Activated T-cell treated with anti-CD3 and anti-CD28 coated beads, Interleukin-2, amount 50 U/mL, for 24 hours (primary cell): ENCODE results near the gene PPARA.

Experiments used
- DNase-seq: peaks from one replicate; pipeline ENCODE4 v3.0.0-alpha.2; 2020
- H3K27ac Mint-ChIP-seq: 2 replicates; pipeline ENCODE4 v1.8.0; 2020; ENCODE audit warnings: mild to moderate bottlenecking, mixed read lengths
- H3K27me3 Mint-ChIP-seq: 2 replicates; pipeline ENCODE4 v1.8.0; 2020; ENCODE audit warnings: mixed read lengths
- H3K36me3 Mint-ChIP-seq: 2 replicates; pipeline ENCODE4 v1.8.0; 2020; ENCODE audit warnings: low read depth, mixed read lengths
- H3K4me1 Mint-ChIP-seq: 2 replicates; pipeline ENCODE4 v1.8.0; 2020; ENCODE audit warnings: low read depth, mixed read lengths
- H3K4me3 Mint-ChIP-seq: 2 replicates; pipeline ENCODE4 v1.8.0; 2020; ENCODE audit warnings: mild to moderate bottlenecking, moderate library complexity, mixed read lengths
- H3K9me3 Mint-ChIP-seq: 2 replicates; pipeline ENCODE4 v1.8.0; 2020; ENCODE audit warnings: mixed read lengths

Gene PPARA

DNA sequence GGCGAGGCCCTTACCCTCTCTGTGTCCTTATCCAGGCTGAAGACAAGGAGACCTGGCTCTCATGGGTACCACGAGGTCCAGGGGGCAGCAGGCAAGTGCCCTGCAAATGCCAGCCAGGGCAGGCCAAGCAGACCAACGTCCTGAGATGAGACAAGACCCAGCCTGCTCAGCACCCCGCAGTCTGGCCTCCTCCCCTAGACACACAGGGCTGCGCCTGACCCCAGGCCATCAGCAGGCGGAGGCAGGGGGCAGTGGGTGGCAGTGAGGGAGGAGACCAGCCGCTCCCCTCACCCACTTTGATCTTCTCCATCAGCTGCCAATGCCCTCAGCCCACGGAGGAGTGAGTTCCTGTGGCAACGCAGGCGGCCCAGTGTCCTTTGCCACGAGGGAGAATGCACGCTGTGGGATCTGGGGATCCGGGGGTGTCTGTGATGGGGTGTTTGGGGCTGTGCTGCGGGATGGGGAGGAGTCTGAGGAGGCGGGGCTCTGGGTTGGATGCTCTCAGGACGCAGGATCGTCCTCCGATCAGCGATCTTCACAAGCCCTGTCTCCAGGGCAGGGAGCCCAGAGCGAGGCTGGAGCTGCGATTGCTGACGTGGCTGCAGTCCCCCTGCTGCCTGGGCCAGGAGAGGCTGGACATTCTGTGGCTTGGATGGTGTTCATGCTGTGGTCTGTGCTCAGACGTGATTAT lies 30.5 kb upstream of the PPARA start:
- Mint-ChIP-seq H3K9me3 (no peaks in the 10 kb centered on the region), H3K36me3 (no peaks in the 10 kb centered on the region), H3K4me3 (no peak overlapping the region), H3K4me1 (peaks cover 3% of the 10 kb centered on the region), H3K27me3 (no peaks in the 10 kb centered on the region), H3K27ac (no peak overlapping the region)
- no peak for DNase-seq

DNA sequence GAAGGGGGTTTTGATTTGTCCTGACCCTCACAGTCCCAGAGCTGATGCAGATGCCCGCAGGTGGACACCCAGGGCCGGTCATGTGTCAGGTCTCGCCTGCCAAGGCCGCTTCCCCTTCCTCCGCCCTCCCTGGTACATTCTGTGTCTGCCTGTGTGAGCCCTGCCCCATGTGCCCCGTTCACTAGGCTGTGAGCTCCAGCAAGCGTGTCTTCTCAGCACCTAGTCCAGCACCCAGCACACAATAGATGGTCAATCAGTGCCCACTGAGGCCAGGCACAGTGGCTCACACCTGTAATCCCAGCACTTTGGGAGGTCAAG lies 29.9 kb upstream of the PPARA start:
- H3K4me1 Mint-ChIP-seq: peaks cover 3% of the 10 kb centered on the region
- H3K27ac Mint-ChIP-seq: no peak overlapping the region
- no peaks in the 10 kb centered on the region for H3K9me3 Mint-ChIP-seq
- no peak for DNase-seq
- H3K4me3 Mint-ChIP-seq: no peak overlapping the region
- no peaks in the 10 kb centered on the region for H3K36me3 Mint-ChIP-seq
- no peaks in the 10 kb centered on the region for H3K27me3 Mint-ChIP-seq

DNA sequence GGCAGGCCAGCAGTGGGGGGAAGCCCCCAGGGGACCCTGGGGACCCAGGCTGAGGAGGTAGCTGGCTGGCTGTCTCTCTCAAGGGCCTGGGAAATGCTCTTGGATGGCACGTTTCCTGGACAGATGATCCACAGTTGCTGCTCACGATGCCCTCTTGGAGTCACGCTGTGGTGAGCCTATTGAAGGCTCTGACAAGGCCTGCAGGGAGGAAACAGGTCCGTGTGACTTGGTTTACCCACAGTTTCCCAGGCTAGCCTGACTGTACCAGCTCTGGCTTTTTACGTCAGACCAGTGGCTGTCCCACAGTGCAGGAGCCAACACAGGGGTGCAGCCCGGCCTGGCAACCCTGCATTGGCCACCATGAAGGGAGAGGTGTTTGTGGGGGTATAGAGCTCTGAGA lies 29.2 kb upstream of the PPARA start:
- no peak for DNase-seq
- H3K27me3 Mint-ChIP-seq: no peaks in the 10 kb centered on the region
- no peaks in the 10 kb centered on the region for H3K9me3 Mint-ChIP-seq
- H3K4me3 Mint-ChIP-seq: no peak overlapping the region
- H3K36me3 Mint-ChIP-seq: no peaks in the 10 kb centered on the region
- no peak overlapping the region for H3K27ac Mint-ChIP-seq
- H3K4me1 Mint-ChIP-seq: peaks cover 3% of the 10 kb centered on the region

DNA sequence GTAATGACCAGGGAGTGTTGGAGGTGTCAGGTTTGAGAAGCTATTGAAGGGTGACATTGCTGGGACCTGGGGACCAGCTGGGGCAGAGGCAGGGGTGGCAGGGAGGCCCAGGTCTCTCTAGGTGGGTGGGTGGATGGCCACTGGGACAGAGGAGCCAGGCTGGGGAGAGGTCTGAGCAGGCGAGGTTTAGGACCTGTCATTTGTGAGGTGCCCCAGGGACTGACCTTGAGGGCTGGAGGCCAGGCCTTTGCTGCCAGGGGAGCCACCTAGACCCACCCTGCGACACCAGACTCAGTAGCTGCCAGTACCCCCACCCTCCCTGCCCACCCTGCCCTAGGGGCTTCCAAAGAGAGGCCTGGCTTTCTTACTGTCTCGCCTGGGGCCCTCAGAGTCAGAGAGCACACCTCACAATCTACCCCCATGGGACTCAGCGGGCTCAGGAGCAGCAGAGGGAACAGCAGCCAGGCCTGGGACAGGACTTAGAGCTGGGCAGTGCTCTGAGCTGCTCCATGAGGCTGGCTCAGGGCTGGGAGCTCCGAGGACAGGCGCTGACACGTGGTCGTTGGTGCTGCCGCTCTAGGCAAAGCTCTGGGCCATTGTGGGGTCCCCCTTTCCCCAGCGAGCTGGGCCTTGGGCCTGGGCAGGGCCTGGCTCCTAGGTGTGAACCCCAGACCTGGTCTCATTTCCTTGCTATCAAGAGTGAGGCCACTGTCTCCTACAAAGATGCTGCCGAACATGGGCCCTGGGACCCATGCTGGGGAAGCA lies 28.6 kb upstream of the PPARA start:
- Mint-ChIP-seq H3K36me3 (no peaks in the 10 kb centered on the region), H3K4me3 (no peak overlapping the region), H3K4me1 (peaks cover 1% of the 10 kb centered on the region), H3K9me3 (no peaks in the 10 kb centered on the region), H3K27ac (no peak overlapping the region), H3K27me3 (no peaks in the 10 kb centered on the region)
- DNase-seq: no peak

DNA sequence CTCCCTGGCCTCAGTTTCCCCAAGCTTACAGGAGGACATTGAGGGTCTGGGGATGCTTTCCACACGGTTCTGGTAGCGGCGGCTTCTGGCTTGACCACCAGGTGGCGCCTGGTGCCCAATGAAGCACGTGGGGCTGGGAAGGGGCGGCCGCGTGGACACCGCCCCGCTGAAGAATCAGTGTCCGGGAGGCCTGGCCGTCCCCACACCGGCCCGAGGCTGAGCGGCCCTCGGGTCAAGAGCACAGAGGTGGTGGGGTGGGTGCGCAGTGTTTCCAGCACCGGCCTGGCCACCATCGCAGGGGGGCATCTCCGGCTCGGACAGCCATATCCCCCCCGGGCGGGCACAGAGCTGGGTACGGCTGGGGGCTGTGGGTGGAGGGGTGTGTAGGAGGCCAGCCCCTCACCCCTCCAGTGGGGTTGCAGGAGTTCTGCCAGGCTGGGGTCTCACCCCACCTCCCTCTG lies 27.8 kb upstream of the PPARA start:
- H3K27me3 Mint-ChIP-seq: no peaks in the 10 kb centered on the region
- H3K9me3 Mint-ChIP-seq: no peaks in the 10 kb centered on the region
- DNase-seq: peak; percentile 79
- H3K36me3 Mint-ChIP-seq: no peaks in the 10 kb centered on the region
- no peak overlapping the region for H3K27ac Mint-ChIP-seq
- H3K4me1 Mint-ChIP-seq: no peaks in the 10 kb centered on the region
- H3K4me3 Mint-ChIP-seq: no peak overlapping the region

DNA sequence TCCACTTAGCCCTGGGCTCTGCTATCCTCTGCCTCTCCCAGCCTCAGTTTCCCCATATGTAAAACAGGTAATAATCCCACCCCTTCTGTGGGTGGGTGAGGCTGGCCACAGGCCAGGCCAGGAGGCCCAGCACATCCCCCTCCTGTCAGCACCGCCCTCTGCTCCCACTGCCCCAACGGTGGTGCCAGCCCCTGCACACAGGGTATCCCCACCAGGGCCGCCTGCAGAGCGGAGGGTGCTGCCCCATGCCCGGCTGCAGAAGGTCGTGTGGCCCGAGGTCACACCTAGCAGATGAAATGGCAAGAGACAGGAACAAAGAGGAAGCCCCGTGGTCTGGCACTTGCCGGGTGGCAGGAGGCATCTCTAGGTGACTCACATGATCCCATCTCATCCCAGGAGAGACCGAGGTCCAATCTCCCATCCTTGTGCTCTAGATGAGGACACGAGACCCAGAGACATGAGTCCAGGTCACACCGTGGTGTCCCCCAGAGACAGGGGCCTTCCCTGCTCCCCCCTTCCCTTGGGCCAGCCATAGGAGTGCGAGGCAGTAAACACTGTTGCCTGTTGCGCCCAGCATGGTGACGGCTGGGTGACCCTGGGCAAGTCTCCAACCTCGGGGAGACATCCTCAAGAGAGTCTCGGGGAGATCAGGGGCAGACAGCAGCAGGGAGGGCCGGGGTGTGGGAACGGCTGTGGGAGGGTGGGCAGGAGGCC lies 27.2 kb upstream of the PPARA start:
- Mint-ChIP-seq H3K27me3 (no peaks in the 10 kb centered on the region), H3K9me3 (no peaks in the 10 kb centered on the region), H3K36me3 (no peaks in the 10 kb centered on the region), H3K4me1 (no peaks in the 10 kb centered on the region), H3K27ac (no peak overlapping the region), H3K4me3 (no peak overlapping the region)
- DNase-seq: no peak

DNA sequence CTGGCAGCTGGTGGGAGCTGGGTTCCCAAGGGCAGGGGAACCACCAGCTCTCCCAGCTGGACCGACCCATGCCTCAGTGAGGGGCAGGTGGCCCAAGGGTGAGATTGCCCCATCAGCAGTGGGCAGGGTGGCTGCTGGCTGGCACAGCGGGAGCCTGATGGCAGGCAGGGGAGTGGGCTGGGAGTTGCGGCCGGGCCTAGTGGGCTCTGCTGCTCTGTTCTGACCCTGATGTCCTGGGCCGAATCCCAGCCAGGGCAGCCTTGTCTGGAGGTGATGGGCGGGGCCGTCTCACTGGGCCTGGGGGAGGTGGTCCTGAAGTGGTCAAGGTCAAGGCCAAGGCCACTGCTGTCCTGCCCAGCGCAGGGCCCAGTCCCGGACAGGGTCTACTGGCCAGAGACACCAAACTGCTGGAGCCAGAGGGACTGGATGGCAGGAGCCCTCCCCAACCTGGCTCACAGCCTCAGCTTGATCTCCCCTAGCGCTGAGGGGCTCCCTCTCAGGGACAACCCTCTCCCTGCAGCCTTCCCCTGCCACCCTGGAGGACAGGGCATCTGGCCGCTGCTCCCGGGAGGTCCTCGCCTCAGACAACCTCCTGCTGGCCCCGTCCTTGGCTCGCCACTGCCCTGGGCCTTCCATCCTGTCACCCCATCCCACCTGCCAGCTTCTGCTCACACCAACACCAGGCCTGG lies 26.5 kb upstream of the PPARA start:
- Mint-ChIP-seq H3K4me3 (no peak overlapping the region), H3K36me3 (no peaks in the 10 kb centered on the region), H3K9me3 (no peaks in the 10 kb centered on the region), H3K4me1 (no peaks in the 10 kb centered on the region), H3K27me3 (no peaks in the 10 kb centered on the region), H3K27ac (no peak overlapping the region)
- no peak for DNase-seq

DNA sequence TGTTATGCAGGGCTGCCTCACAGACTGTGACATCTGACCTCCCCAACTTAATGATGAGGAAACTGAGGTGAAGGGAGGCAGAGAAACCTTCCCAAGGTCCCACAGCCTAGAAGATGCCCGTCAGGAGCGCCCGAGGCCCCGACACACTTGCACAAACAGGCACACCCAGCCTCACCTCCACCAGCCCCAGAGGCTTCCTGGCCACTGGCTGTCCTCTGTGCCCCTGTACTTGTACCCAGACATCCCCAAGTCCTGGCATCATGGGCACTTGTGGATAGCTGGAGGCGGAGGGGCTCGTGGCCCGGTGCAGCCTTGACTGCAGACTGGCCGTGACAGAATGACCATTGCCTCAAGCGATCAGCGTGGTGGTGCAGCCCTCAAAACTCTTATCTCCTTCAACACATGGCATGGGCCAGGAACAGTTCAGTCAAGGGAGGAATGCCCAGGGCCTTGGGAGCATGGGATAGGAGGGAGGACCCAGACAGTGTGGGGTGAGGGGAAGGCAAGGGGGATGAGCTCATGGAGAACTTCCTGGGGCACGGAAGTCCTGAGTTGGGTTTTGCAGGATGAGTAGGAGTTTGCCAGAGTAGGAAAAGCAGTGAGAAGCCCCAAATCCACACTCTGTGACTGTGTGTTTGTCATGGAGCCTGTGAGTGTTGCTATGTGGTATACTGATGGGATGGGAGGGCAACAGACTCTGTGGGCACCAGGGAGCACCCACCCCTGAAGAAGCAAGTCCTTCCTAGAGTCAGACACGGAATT lies 25.8 kb upstream of the PPARA start:
- Mint-ChIP-seq H3K36me3 (no peaks in the 10 kb centered on the region), H3K27ac (no peak overlapping the region)
- no peak for DNase-seq

DNA sequence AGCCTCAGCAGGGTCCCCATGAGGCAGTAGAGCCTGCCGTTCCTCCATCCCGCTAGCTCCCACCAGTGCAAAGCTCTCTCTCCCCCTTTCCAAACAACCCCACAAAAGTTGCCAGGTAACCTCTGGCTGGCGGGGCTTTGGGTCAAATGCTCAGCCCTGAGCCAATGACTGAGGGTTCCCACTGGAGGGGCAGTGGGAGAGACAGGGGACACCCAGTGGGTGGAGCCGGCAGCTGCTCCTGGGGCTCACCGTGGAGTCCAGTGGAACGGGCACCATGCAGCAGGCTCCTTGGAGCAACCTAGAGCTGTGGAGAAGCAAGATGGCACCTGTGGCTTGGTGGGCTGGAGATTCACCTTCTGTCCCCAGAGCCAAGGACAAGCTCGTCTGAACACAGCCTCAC lies 25.0 kb upstream of the PPARA start:
- H3K9me3 Mint-ChIP-seq: no peaks in the 10 kb centered on the region
- no peak for DNase-seq
- H3K4me1 Mint-ChIP-seq: no peaks in the 10 kb centered on the region
- H3K27me3 Mint-ChIP-seq: no peaks in the 10 kb centered on the region
- H3K36me3 Mint-ChIP-seq: no peaks in the 10 kb centered on the region
- no peak overlapping the region for H3K27ac Mint-ChIP-seq
- no peak overlapping the region for H3K4me3 Mint-ChIP-seq

More for the DNA sequence above, 25.8 kb upstream of the PPARA start:
- H3K4me1 Mint-ChIP-seq: no peaks in the 10 kb centered on the region
- H3K4me3 Mint-ChIP-seq: no peak overlapping the region
- H3K27me3 Mint-ChIP-seq: no peaks in the 10 kb centered on the region
- no peaks in the 10 kb centered on the region for H3K9me3 Mint-ChIP-seq

DNA sequence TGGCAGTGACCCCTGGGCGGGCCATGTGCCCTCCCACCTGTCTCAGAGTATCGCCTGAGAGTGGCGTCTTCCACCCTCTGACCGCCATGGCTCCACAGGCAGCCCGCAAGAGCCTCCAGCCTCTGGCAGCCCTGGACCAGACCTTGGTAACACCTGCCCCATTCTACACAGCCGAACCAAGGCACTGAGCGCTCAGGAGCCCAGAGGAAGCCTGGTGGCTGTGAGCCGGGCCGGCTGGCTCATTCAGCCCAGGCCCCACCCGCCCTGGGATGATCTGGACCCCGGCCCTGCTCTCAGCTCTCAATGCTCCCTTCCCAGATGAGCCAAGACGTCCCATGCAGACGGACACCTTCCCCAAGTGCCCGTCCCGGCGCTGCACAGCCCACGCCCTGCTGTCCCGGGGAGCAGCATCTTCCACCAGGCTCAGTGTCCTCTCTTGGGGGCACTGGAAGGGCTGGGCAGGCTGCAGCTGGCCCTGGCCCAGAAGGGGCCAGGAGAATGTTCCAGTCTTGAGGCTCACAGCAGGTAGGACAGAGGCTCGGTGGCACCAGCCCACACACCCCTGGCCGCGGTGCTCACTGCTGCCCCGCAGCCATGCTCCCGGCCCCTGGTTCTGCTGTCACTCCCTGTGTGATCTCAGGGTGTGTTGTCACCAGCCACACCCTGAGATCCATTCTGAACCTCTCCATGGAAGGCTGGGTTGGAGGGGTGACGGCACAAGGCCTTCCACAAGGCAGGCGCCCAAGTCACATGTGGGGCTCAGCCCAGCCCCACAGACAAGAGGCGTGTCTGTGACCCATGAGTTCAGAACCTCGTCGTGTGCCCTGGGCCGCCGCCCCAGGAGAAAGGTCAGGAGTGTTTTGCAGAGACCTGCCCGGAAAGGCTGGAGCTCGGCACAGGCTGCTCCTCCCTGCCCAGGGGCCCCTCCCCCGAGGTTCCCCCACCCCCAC lies 24.2 kb upstream of the PPARA start:
- Mint-ChIP-seq H3K27ac (no peak overlapping the region), H3K9me3 (no peaks in the 10 kb centered on the region), H3K27me3 (no peaks in the 10 kb centered on the region), H3K4me3 (no peak overlapping the region), H3K36me3 (no peaks in the 10 kb centered on the region), H3K4me1 (no peaks in the 10 kb centered on the region)
- DNase-seq: no peak

DNA sequence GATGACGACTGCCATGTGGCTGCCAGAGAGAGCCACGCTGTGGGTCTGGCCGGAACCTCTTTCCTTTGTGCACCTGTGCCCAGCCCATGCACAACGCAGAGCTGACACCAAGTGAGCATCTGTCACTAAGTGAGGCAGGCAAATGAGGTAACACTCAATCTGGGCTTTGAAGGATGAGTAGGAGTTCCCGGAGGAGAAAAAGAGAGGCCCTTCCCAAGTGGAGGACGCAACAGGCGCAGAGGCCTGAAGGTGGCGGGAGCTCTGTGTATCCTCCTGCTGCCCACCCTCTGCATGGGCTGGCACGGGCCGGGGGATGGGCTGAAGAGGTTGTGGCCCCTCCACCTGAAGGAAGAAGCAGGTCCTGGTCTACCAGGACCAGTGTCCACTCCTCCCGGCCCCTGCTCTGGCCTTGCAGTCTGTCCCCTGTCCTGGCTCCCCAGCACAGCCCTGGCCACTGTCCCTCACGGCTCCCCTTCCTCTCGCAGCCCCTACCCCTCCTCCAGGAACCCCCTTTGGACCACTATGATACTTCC lies 23.4 kb upstream of the PPARA start:
- Mint-ChIP-seq H3K27ac (no peak overlapping the region), H3K4me1 (no peaks in the 10 kb centered on the region), H3K36me3 (no peaks in the 10 kb centered on the region), H3K4me3 (no peak overlapping the region), H3K27me3 (no peaks in the 10 kb centered on the region), H3K9me3 (no peaks in the 10 kb centered on the region)
- no peak for DNase-seq

DNA sequence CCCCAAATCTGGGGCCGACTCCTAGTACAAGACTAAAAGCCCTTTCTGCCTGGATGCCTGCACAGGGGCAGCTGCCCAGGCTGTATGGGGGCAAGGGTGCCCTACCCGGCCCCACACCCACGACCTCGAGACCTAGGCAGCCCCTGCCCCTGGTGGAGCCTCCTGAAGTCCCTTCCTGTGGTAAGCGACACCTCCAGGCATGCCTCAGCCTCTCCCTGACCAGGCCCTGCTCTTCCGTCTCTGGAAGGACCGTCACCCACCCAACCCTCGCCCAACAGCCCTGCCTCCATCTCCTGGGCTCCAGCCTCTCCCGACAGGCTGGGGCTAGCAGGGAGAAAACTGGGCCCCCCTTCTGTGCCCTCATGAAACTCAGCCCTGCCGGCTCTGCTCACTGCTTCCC lies 22.8 kb upstream of the PPARA start:
- Mint-ChIP-seq H3K27ac (no peak overlapping the region), H3K4me3 (no peak overlapping the region), H3K27me3 (no peaks in the 10 kb centered on the region), H3K9me3 (no peaks in the 10 kb centered on the region), H3K36me3 (no peaks in the 10 kb centered on the region), H3K4me1 (no peaks in the 10 kb centered on the region)
- no peak for DNase-seq

DNA sequence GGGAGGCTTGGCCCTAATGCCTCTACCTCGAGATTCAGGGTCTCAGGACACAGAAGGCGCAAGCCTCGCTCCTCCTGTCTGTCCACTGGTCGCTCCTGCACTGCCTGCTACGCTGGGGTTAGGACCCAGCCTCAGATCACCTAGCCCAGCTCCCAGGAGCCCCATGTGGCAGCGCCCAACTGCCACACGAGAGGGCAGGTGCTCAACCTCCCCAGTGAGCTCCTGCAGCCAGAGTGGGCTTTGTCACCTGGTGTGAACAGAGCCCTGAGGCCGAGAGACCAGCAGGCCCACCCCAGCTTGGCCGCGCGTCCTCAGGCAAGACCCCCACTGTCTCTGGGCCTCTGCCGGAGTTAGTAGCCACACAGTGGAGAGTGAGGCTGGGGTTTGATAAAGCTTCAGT lies 21.7 kb upstream of the PPARA start:
- no peaks in the 10 kb centered on the region for H3K36me3 Mint-ChIP-seq
- DNase-seq: no peak
- H3K4me1 Mint-ChIP-seq: no peaks in the 10 kb centered on the region
- H3K4me3 Mint-ChIP-seq: no peak overlapping the region
- H3K9me3 Mint-ChIP-seq: no peaks in the 10 kb centered on the region
- no peak overlapping the region for H3K27ac Mint-ChIP-seq
- no peaks in the 10 kb centered on the region for H3K27me3 Mint-ChIP-seq
